HepG2 (cell line): Measurements from ENCODE around the gene TMEM198. TPM values are rescaled to one million over a fixed set of nuclear protein-coding genes. Genes with fewer than 3 reads are reported as not detected.

Source experiments
- ARID2 ChIP-seq: sonication (generic); formaldehyde crosslinking; IDR thresholded peaks from 2 replicates; pipeline ENCODE4 v1.8.1; 2022; ENCODE audit warnings: mild to moderate bottlenecking, missing genetic modification reagents, borderline replicate concordance
- BORCS8-MEF2B ChIP-seq: sonication (generic); formaldehyde crosslinking; IDR thresholded peaks from 2 replicates; pipeline ENCODE4 v1.8.0; 2022; ENCODE audit warnings: mild to moderate bottlenecking, missing genetic modification reagents
- CBX5 ChIP-seq: sonication (generic); formaldehyde crosslinking; IDR thresholded peaks from 2 replicates; pipeline ENCODE4 v1.4.0; 2020; ENCODE audit warnings: missing genetic modification reagents, borderline replicate concordance
- KDM5A ChIP-seq: fragments of 200-600 bp; sonication (generic); IDR thresholded peaks from 2 replicates; pipeline ENCODE4 v1.7.0; 2018; ENCODE audit warnings: antibody characterized with exemption, mild to moderate bottlenecking, low read length, borderline replicate concordance
- NCOA5 ChIP-seq: sonication (generic); formaldehyde crosslinking; IDR thresholded peaks from 2 replicates; pipeline ENCODE4 v1.4.0; 2020; ENCODE audit warnings: missing genetic modification reagents
- PCBP1 ChIP-seq: fragments of 200-400 bp; formaldehyde crosslinking; IDR thresholded peaks from 2 replicates; pipeline ENCODE4 v1.6.1; 2017; ENCODE audit warnings: mild to moderate bottlenecking, low read depth, low read length, borderline replicate concordance
- RAD21 ChIP-seq: fragments of 450-650 bp; formaldehyde crosslinking; IDR thresholded peaks from 2 replicates; pipeline ENCODE4 v1.5.0; 2020; ENCODE audit warnings: mild to moderate bottlenecking
- SRF ChIP-seq: IDR thresholded peaks from 2 replicates; pipeline ENCODE4 v1.6.1; 2011; ENCODE audit warnings: mild to moderate bottlenecking, low read depth, low read length, moderate library complexity
- TEAD3 ChIP-seq: optimal IDR thresholded peaks from 2 replicates; pipeline ENCODE3; 2016; ENCODE audit warnings: borderline replicate concordance
- TP53 ChIP-seq: sonication (generic); formaldehyde crosslinking; conservative IDR thresholded peaks from 2 replicates; pipeline ENCODE4 v1.4.0; 2020; ENCODE audit warnings: missing genetic modification reagents
- ZNF101 ChIP-seq: sonication (generic); formaldehyde crosslinking; IDR thresholded peaks from 2 replicates; pipeline ENCODE4 v1.4.0; 2020; ENCODE audit warnings: mild to moderate bottlenecking, low read depth, missing genetic modification reagents, borderline replicate concordance
- ZNF230 ChIP-seq: sonication (generic); formaldehyde crosslinking; IDR thresholded peaks from 2 replicates; pipeline ENCODE4 v1.4.0; 2020; ENCODE audit warnings: mild to moderate bottlenecking, missing genetic modification reagents
- ZNF260 ChIP-seq: sonication (generic); formaldehyde crosslinking; IDR thresholded peaks from 2 replicates; pipeline ENCODE4 v1.4.0; 2020; ENCODE audit warnings: missing genetic modification reagents, low read depth, mild to moderate bottlenecking, borderline replicate concordance
- ZNF3 ChIP-seq: IDR thresholded peaks from 2 replicates; pipeline ENCODE4 v1.7.0; 2017; ENCODE audit warnings: inconsistent platforms
- ZNF335 ChIP-seq: sonication (generic); formaldehyde crosslinking; IDR thresholded peaks from 2 replicates; pipeline ENCODE4 v1.4.0; 2020; ENCODE audit warnings: missing genetic modification reagents
- ZNF484 ChIP-seq: sonication (generic); formaldehyde crosslinking; IDR thresholded peaks from 2 replicates; pipeline ENCODE4 v1.5.1; 2020; ENCODE audit warnings: mild to moderate bottlenecking, low read depth, missing genetic modification reagents, borderline replicate concordance
- ZNF557 ChIP-seq: sonication (generic); formaldehyde crosslinking; IDR thresholded peaks from 2 replicates; pipeline ENCODE4 v1.4.0; 2020; ENCODE audit warnings: missing genetic modification reagents
- ZNF607 ChIP-seq: sonication (generic); formaldehyde crosslinking; IDR thresholded peaks from 2 replicates; pipeline ENCODE4 v1.5.1; 2020; ENCODE audit warnings: missing genetic modification reagents, mild to moderate bottlenecking, borderline replicate concordance
- ZNF619 ChIP-seq: sonication (generic); formaldehyde crosslinking; IDR thresholded peaks from 2 replicates; pipeline ENCODE4 v1.4.0; 2020; ENCODE audit warnings: mild to moderate bottlenecking, missing genetic modification reagents
- ZSCAN21 ChIP-seq: sonication (generic); formaldehyde crosslinking; IDR thresholded peaks from 2 replicates; pipeline ENCODE4 v1.8.0; 2022; ENCODE audit warnings: mild to moderate bottlenecking, missing genetic modification reagents, moderate library complexity, borderline replicate concordance
- polyA plus RNA-seq, 8 experiments: library from polyadenylated mRNA; depleted of rRNA in 3 of 8; stranded (reverse) in 7 of 8; unstranded in 1 of 8; fragments of >200 nt; fragmentation: Illumina TruSeq in 4 of 8; extraction: Trizol in 4 of 8; gene quantifications; 2 replicates each; pipeline versions ENCODE4 v1.2.1 to v1.2.3, GENCODE V29; 2011 to 2016; ENCODE audit warnings: low read depth in 4 of 8, missing spikeins in 1 of 8, mixed read lengths in 1 of 8; ENCODE audit not compliant: insufficient read depth in 1 of 8
- total RNA-seq, 5 experiments: library from RNA; depleted of rRNA; stranded (reverse); fragments of >200 nt; fragmentation: Illumina TruSeq; extraction: Trizol; gene quantifications; 2 replicates each; pipeline ENCODE4 v1.2.3, GENCODE V29; 2016; ENCODE audit warnings: low read depth in 1 of 5
- TF ChIP-seq, protein P1 (sequence below): sonication (generic); formaldehyde crosslinking; IDR thresholded peaks from 2 replicates; pipeline ENCODE4 v1.5.1; 2020; ENCODE audit warnings: missing genetic modification reagents, mild to moderate bottlenecking, borderline replicate concordance
- TF ChIP-seq, protein P2 (sequence below): sonication (generic); formaldehyde crosslinking; IDR thresholded peaks from 2 replicates; pipeline ENCODE4 v1.4.0; 2020; ENCODE audit warnings: missing genetic modification reagents
- TF ChIP-seq, protein P3 (sequence below): sonication (generic); formaldehyde crosslinking; IDR thresholded peaks from 2 replicates; pipeline ENCODE4 v1.9.0; 2022; ENCODE audit warnings: missing genetic modification reagents, mild to moderate bottlenecking, borderline replicate concordance
- TF ChIP-seq, protein P4 (sequence below): sonication (generic); formaldehyde crosslinking; IDR thresholded peaks from 2 replicates; pipeline ENCODE4 v1.4.0; 2020; ENCODE audit warnings: mild to moderate bottlenecking, missing genetic modification reagents

Gene TMEM198
- total and polyA plus RNA-seq, 2 of the 13 experiments (the other 11 are each of a cell fraction or from before 2014, with no cell fraction given): 17.3 to 23.5 TPM

DNA sequence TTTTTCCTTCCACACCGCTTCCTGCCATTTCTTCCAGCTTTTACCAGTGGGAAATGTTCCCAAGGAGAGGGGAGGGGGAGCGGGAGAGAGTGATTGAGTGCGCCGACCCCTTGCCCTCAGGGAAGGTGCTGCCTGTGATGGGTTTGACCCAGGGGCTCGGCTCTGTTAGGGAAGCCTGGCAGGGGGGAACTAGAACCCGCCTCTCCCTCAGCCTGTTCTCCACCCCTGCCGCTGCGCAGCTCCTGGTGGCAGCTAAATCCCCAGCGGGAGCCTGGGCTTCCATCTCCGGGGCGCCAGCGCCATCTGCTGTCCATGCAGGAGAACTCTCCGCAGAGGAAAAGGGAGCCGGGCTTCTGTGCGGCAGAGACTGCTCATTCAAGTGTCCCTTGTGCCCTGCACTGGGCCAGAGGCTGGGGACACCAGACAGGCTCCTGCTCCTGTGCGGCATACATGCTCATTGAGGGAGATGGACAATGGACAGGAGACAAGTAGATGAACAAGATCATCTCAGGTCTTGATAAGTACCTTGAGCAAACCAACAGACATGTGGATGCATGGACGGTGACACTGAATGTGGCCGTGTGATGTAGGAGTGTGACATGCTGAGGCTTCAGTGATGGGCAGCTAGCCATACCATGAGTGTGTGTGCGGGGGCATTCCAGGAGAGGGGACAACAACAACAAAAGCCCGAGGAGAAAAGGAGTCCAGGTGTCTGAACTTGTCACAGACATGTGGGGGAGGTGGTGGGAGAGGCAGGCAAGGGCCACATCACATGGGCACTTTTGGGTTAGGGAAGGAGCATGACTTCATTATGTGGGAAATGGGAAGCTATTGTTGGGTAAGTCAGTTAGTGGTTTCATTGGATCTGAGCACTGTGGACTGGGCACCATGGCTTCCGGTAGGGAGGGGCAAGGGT, 13.5 kb upstream of the TMEM198 start (continued):
- TF ChIP-seq, protein P1, sequence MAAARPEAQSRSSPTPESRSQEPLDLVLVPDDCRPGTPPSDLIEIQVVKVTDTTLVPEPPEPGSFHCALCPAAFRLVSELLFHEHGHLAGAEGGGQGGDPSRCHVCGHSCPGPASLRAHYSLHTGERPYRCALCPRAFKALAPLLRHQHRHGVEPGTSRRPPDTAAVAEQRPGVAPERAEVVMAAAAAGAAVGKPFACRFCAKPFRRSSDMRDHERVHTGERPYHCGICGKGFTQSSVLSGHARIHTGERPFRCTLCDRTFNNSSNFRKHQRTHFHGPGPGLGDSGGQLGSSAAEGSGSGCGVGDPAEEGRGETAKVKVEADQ (CRISPR knock-in tag): 0 out of 2 replicates have a peak, but pooled peaks have one; percentile 54
- TF ChIP-seq ZNF619 (CRISPR knock-in tag) (peak; percentile 78; the same call in 1 of the 2 replicates), ZNF484 (no peak), ZNF3 (CRISPR knock-in tag) (no peak), ARID2 (CRISPR knock-in tag) (no peak), TEAD3 (CRISPR knock-in tag) (peak; percentile 8), ZNF260 (CRISPR knock-in tag) (no peak), ZSCAN21 (CRISPR knock-in tag) (no peak; the same call in 1 of the 2 replicates), ZNF101 (no peak), ZNF230 (peak; percentile 89; the same call in 1 of the 2 replicates), KDM5A (no peak), BORCS8-MEF2B (CRISPR knock-in tag) (peak; percentile 77), TP53 (CRISPR knock-in tag) (no peak), RAD21 (CRISPR knock-in tag) (peak; percentile 100), ZNF557 (CRISPR knock-in tag) (no peak), CBX5 (peak; percentile 79), ZNF607 (CRISPR knock-in tag) (no peak), NCOA5 (CRISPR knock-in tag) (no peak), ZNF335 (CRISPR knock-in tag) (no peak), PCBP1 (peak; percentile 84; the same call in 1 of the 2 replicates), SRF (no peak)
- TF ChIP-seq, protein P2, sequence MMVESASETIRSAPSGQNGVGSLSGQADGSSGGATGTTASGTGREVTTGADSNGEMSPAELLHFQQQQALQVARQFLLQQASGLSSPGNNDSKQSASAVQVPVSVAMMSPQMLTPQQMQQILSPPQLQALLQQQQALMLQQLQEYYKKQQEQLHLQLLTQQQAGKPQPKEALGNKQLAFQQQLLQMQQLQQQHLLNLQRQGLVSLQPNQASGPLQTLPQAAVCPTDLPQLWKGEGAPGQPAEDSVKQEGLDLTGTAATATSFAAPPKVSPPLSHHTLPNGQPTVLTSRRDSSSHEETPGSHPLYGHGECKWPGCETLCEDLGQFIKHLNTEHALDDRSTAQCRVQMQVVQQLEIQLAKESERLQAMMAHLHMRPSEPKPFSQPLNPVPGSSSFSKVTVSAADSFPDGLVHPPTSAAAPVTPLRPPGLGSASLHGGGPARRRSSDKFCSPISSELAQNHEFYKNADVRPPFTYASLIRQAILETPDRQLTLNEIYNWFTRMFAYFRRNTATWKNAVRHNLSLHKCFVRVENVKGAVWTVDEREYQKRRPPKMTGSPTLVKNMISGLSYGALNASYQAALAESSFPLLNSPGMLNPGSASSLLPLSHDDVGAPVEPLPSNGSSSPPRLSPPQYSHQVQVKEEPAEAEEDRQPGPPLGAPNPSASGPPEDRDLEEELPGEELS (CRISPR knock-in tag): no peak
- TF ChIP-seq, protein P3, sequence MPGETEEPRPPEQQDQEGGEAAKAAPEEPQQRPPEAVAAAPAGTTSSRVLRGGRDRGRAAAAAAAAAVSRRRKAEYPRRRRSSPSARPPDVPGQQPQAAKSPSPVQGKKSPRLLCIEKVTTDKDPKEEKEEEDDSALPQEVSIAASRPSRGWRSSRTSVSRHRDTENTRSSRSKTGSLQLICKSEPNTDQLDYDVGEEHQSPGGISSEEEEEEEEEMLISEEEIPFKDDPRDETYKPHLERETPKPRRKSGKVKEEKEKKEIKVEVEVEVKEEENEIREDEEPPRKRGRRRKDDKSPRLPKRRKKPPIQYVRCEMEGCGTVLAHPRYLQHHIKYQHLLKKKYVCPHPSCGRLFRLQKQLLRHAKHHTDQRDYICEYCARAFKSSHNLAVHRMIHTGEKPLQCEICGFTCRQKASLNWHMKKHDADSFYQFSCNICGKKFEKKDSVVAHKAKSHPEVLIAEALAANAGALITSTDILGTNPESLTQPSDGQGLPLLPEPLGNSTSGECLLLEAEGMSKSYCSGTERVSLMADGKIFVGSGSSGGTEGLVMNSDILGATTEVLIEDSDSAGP (CRISPR knock-in tag): no peak
- TF ChIP-seq, protein P4, sequence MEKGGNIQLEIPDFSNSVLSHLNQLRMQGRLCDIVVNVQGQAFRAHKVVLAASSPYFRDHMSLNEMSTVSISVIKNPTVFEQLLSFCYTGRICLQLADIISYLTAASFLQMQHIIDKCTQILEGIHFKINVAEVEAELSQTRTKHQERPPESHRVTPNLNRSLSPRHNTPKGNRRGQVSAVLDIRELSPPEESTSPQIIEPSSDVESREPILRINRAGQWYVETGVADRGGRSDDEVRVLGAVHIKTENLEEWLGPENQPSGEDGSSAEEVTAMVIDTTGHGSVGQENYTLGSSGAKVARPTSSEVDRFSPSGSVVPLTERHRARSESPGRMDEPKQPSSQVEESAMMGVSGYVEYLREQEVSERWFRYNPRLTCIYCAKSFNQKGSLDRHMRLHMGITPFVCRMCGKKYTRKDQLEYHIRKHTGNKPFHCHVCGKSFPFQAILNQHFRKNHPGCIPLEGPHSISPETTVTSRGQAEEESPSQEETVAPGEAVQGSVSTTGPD (CRISPR knock-in tag): no peak
